HEK293 (cell line): ENCODE measurements around the gene ADAMTS17.
A peak's percentile ranks its signal among the peaks of the same experiment; 100 is the strongest.

Source experiments
- CTCF ChIA-PET: fragments of 350-600 bp; formaldehyde crosslinking; extraction: SDS; loops from one replicate; lab custom pipeline; 2021; ENCODE audit warnings: antibody characterized with exemption; lab: Yijun Ruan, JAX
- POLR2A ChIA-PET: fragments of 300-600 bp; formaldehyde crosslinking; extraction: SDS; loops from one replicate; lab custom pipeline; 2020; ENCODE audit warnings: antibody characterized with exemption, inconsistent platforms; lab: Yijun Ruan, JAX
- H3K27ac ChIP-seq: fragments of 200-500 bp; sonication (Bioruptor generic); 2 replicates; pipeline ENCODE4 v1.5.1; 2014; ENCODE audit warnings: low read depth, low read length, control low read depth, inconsistent platforms; ENCODE audit errors: extremely low read depth
- H3K36me3 ChIP-seq, 2 experiments: fragments of 200-500 bp in 1 of 2; sonication (Bioruptor generic) in 1 of 2; 1 replicate in 1 of 2; 2 replicates in 1 of 2; pipeline ENCODE4 v1.5.1; 2014 to 2017; ENCODE audit warnings: inconsistent platforms in 2 of 2, low read length in 2 of 2; ENCODE audit not compliant: control insufficient read depth in 2 of 2, insufficient read depth in 1 of 2
- H3K4me1 ChIP-seq: fragments of 200-500 bp; sonication (Bioruptor generic); 2 replicates; pipeline ENCODE4 v1.5.1; 2014; ENCODE audit warnings: mild to moderate bottlenecking, low read length, inconsistent platforms; ENCODE audit not compliant: control insufficient read depth, insufficient read depth
- H3K4me3 ChIP-seq: 2 replicates; pipeline ENCODE4 v1.5.1; 2011; ENCODE audit warnings: low read depth, mild to moderate bottlenecking, control low read depth, low read length, moderate library complexity
- H3K9me3 ChIP-seq: fragments of 200-500 bp; sonication (Bioruptor generic); 2 replicates; pipeline ENCODE4 v1.5.1; 2014; ENCODE audit warnings: low read depth, low read length, inconsistent platforms; ENCODE audit not compliant: control insufficient read depth, insufficient read depth
- BCL11B ChIP-seq: fragments of 450-650 bp; formaldehyde crosslinking; IDR thresholded peaks from 2 replicates; pipeline ENCODE4 v1.5.1; 2016; ENCODE audit warnings: low read depth, missing biosample characterization, missing genetic modification characterization
- KLF1 ChIP-seq: fragments of 450-650 bp; formaldehyde crosslinking; IDR thresholded peaks from 2 replicates; pipeline ENCODE4 v1.5.1; 2016; ENCODE audit warnings: missing biosample characterization, missing genetic modification characterization
- OSR2 ChIP-seq: fragments of 450-650 bp; formaldehyde crosslinking; IDR thresholded peaks from 2 replicates; pipeline ENCODE4 v1.5.1; 2016; ENCODE audit warnings: missing biosample characterization, missing genetic modification characterization
- WT1 ChIP-seq: fragments of 450-650 bp; formaldehyde crosslinking; IDR thresholded peaks from 2 replicates; pipeline ENCODE4 v1.5.1; 2016; ENCODE audit warnings: missing biosample characterization, missing genetic modification characterization
- ZBTB20 ChIP-seq: fragments of 450-650 bp; formaldehyde crosslinking; IDR thresholded peaks from 2 replicates; pipeline ENCODE4 v1.5.1; 2016; ENCODE audit warnings: missing biosample characterization, missing genetic modification characterization
- ZIC2 ChIP-seq: fragments of 450-650 bp; formaldehyde crosslinking; IDR thresholded peaks from 2 replicates; pipeline ENCODE4 v1.5.1; 2016; ENCODE audit warnings: missing biosample characterization, missing genetic modification characterization
- ZNF366 ChIP-seq: fragments of 450-650 bp; formaldehyde crosslinking; conservative IDR thresholded peaks from 2 replicates; pipeline ENCODE4 v1.5.1; 2016; ENCODE audit warnings: missing biosample characterization, missing genetic modification characterization
- ZNF394 ChIP-seq: fragments of 450-650 bp; formaldehyde crosslinking; IDR thresholded peaks from 2 replicates; pipeline ENCODE4 v1.5.1; 2016; ENCODE audit warnings: missing biosample characterization, missing genetic modification characterization, mild to moderate bottlenecking, moderate library complexity, borderline replicate concordance
- ZNF423 ChIP-seq: fragments of 450-650 bp; formaldehyde crosslinking; IDR thresholded peaks from 2 replicates; pipeline ENCODE4 v1.5.1; 2016; ENCODE audit warnings: missing biosample characterization, missing genetic modification characterization
- ZNF561 ChIP-seq: fragments of 450-650 bp; IDR thresholded peaks from 2 replicates; pipeline ENCODE4 v1.5.1; 2018; ENCODE audit warnings: missing biosample characterization, missing genetic modification characterization, borderline replicate concordance
- ZNF624 ChIP-seq: fragments of 450-650 bp; formaldehyde crosslinking; IDR thresholded peaks from 2 replicates; pipeline ENCODE4 v1.5.1; 2017; ENCODE audit warnings: missing biosample characterization, missing genetic modification characterization
- ZNF768 ChIP-seq: fragments of 450-650 bp; formaldehyde crosslinking; IDR thresholded peaks from 2 replicates; pipeline ENCODE4 v1.5.1; 2018; ENCODE audit warnings: missing biosample characterization, mild to moderate bottlenecking, missing genetic modification characterization
- ZSCAN30 ChIP-seq: fragments of 450-650 bp; IDR thresholded peaks from 2 replicates; pipeline ENCODE4 v1.5.1; 2018; ENCODE audit warnings: missing biosample characterization, mild to moderate bottlenecking, missing genetic modification characterization, moderate library complexity
- ZXDB ChIP-seq: fragments of 450-650 bp; formaldehyde crosslinking; IDR thresholded peaks from 2 replicates; pipeline ENCODE4 v1.5.1; 2016; ENCODE audit warnings: missing biosample characterization, missing genetic modification characterization
- TF ChIP-seq, protein P1 (sequence below): fragments of 450-650 bp; formaldehyde crosslinking; IDR thresholded peaks from 2 replicates; pipeline ENCODE4 v1.5.1; 2016; ENCODE audit warnings: missing biosample characterization, missing genetic modification characterization
- TF ChIP-seq, protein P2 (sequence below): fragments of 450-650 bp; formaldehyde crosslinking; IDR thresholded peaks from 2 replicates; pipeline ENCODE4 v1.5.1; 2016; ENCODE audit warnings: missing biosample characterization, missing genetic modification characterization, borderline replicate concordance
- TF ChIP-seq, protein P3 (sequence below): fragments of 450-650 bp; IDR thresholded peaks from 2 replicates; pipeline ENCODE4 v1.5.1; 2018; ENCODE audit warnings: missing biosample characterization, missing genetic modification characterization
- TF ChIP-seq, protein P4 (sequence below): fragments of 450-650 bp; formaldehyde crosslinking; IDR thresholded peaks from 2 replicates; pipeline ENCODE4 v1.5.1; 2016; ENCODE audit warnings: missing biosample characterization, missing genetic modification characterization
- TF ChIP-seq, protein P5 (sequence below): fragments of 450-650 bp; formaldehyde crosslinking; IDR thresholded peaks from 2 replicates; pipeline ENCODE4 v1.5.1; 2017; ENCODE audit warnings: missing biosample characterization, missing genetic modification characterization

The ADAMTS17 gene

DNA sequence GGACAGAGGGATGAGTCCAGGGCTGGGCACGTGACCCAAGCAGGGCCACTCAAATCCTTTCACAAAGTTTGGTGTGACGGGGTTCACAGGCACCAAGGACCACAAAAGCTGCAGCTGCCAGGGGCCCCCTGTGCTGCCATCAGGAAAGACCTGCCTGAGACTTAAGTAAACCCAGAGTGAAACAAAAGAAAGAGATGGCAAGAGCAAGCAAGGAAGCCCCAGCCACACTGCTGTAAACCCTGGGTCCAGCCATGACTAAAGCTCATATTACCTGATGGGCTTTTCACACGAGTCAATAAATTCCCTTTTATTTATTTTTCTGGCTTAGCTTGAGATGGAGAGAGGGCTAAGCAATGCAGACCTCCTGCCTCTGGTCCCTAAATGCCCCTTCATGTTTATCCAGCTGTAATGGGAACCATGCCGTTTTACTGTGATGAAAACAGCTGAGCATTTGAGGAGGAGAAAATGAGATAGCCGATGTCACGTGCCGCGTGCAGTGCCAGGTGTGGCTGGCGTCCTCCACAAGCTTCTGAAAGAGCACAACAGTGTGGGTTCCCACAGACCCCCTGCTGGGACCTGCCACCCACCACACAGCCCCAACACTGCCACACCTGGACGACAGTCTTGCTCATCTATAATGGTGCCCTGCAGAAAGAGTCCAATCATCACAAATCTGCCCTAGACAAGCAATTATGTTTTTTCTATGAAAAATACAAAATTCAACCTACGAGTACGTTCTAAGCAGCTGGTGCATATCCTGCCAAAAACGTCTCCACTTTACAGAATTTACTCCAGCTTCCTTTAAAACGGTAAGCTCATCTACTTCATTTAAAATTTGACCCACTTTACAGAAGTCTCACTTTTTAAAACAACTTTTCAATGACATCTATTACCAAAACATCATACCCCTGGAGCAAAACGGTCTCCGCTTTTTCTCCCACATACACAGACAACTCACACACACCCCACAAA is 34.2 kb downstream of the ADAMTS17 start (continued):
- TF ChIP-seq ZNF768 (tag by site-specific recombination) (no peak), ZNF624 (tag by site-specific recombination) (no peak), ZSCAN30 (peak; percentile 58; the same call in 1 of the 2 replicates)
- TF ChIP-seq, all 188 proteins: peak for 10

DNA sequence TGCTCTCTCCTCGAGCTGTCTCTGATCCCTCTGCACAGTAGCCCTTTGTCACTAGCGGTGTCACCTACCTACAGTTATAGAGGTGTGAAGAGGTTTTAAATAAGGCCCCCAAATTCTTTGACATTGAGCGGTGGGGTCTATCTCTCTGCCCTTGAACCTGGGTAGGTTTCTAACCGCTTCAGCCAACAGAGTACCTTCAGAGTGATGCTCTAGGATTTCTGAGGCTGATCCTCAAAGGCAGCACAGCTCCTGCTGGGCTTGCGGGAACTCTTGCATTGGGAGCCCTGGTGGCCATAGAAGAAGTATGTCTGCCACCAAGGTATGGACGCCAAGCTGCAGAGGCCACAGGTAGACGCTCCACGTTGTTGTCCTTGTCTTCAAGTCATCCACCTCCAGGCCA is 35.7 kb downstream of the ADAMTS17 start:
- CTCF ChIA-PET = interaction anchor here (0.6 kb wide), 2 partner anchors 36 to 473 kb away, joined by 3 read pairs; no protein-coding TSS in a partner anchor
- POLR2A ChIA-PET = no interaction called here
- H3K27ac ChIP-seq = no peak overlapping the region
- H3K4me1 ChIP-seq = peaks cover 3% of the 10 kb centered on the region; the same call in 1 of the 2 replicates
- no peaks in the 10 kb centered on the region; a peak in 1 of 3 replicates for H3K36me3 ChIP-seq
- H3K9me3 ChIP-seq = no peaks in the 10 kb centered on the region; the same call in 1 of the 2 replicates
- TF ChIP-seq KLF1 (tag by site-specific recombination) = no peak
- no peak overlapping the region for H3K4me3 ChIP-seq

DNA sequence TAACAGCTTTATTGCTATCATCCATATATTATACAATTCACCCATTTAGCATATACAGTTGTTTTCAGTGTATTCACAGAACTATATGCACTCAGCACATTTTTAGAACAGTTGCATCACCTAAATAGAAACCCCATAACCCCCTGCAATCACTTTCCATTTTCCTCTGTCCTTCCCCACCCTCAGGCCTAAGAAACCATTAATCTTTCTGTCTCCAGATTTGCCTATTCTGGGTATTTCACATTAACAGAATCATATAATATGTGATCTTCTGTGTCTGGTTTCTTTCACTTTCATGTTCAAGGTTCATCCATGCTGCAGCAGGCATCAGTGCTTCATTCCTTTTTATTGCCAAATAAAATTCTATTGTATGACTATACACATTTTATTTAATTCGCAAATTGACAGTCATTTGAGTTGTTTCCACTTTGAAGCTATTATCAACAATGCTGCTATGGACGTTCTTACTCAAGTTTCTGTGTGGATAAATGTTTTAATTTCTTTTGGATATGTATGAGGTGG is 39.8 kb downstream of the ADAMTS17 start:
- TF ChIP-seq ZIC2 (no peak), WT1 (tag by site-specific recombination) (no peak), ZNF394 (no peak), BCL11B (no peak), ZNF561 (tag by site-specific recombination) (no peak), ZNF366 (no peak), OSR2 (tag by site-specific recombination) (no peak), ZXDB (tag by site-specific recombination) (no peak), ZBTB20 (tag by site-specific recombination) (no peak), ZNF423 (no peak)
- TF ChIP-seq, protein P1, sequence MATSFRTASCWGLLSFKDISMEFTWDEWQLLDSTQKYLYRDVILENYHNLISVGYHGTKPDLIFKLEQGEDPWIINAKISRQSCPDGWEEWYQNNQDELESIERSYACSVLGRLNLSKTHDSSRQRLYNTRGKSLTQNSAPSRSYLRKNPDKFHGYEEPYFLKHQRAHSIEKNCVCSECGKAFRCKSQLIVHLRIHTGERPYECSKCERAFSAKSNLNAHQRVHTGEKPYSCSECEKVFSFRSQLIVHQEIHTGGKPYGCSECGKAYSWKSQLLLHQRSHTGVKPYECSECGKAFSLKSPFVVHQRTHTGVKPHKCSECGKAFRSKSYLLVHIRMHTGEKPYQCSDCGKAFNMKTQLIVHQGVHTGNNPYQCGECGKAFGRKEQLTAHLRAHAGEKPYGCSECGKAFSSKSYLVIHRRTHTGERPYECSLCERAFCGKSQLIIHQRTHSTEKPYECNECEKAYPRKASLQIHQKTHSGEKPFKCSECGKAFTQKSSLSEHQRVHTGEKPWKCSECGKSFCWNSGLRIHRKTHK (tag by site-specific recombination) = no peak
- TF ChIP-seq, protein P2, sequence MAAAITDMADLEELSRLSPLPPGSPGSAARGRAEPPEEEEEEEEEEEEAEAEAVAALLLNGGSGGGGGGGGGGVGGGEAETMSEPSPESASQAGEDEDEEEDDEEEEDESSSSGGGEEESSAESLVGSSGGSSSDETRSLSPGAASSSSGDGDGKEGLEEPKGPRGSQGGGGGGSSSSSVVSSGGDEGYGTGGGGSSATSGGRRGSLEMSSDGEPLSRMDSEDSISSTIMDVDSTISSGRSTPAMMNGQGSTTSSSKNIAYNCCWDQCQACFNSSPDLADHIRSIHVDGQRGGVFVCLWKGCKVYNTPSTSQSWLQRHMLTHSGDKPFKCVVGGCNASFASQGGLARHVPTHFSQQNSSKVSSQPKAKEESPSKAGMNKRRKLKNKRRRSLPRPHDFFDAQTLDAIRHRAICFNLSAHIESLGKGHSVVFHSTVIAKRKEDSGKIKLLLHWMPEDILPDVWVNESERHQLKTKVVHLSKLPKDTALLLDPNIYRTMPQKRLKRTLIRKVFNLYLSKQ (tag by site-specific recombination) = no peak
- TF ChIP-seq, protein P3, sequence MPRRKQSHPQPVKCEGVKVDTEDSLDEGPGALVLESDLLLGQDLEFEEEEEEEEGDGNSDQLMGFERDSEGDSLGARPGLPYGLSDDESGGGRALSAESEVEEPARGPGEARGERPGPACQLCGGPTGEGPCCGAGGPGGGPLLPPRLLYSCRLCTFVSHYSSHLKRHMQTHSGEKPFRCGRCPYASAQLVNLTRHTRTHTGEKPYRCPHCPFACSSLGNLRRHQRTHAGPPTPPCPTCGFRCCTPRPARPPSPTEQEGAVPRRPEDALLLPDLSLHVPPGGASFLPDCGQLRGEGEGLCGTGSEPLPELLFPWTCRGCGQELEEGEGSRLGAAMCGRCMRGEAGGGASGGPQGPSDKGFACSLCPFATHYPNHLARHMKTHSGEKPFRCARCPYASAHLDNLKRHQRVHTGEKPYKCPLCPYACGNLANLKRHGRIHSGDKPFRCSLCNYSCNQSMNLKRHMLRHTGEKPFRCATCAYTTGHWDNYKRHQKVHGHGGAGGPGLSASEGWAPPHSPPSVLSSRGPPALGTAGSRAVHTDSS (tag by site-specific recombination) = no peak
- TF ChIP-seq, protein P4, sequence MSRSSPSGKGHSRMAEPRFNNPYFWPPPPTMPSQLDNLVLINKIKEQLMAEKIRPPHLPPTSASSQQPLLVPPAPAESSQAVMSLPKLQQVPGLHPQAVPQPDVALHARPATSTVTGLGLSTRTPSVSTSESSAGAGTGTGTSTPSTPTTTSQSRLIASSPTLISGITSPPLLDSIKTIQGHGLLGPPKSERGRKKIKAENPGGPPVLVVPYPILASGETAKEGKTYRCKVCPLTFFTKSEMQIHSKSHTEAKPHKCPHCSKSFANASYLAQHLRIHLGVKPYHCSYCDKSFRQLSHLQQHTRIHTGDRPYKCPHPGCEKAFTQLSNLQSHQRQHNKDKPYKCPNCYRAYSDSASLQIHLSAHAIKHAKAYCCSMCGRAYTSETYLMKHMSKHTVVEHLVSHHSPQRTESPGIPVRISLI (tag by site-specific recombination) = no peak
- TF ChIP-seq, protein P5, sequence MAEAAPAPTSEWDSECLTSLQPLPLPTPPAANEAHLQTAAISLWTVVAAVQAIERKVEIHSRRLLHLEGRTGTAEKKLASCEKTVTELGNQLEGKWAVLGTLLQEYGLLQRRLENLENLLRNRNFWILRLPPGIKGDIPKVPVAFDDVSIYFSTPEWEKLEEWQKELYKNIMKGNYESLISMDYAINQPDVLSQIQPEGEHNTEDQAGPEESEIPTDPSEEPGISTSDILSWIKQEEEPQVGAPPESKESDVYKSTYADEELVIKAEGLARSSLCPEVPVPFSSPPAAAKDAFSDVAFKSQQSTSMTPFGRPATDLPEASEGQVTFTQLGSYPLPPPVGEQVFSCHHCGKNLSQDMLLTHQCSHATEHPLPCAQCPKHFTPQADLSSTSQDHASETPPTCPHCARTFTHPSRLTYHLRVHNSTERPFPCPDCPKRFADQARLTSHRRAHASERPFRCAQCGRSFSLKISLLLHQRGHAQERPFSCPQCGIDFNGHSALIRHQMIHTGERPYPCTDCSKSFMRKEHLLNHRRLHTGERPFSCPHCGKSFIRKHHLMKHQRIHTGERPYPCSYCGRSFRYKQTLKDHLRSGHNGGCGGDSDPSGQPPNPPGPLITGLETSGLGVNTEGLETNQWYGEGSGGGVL (tag by site-specific recombination) = no peak
- CTCF ChIA-PET = interaction anchor here (0.7 kb wide), 1 partner anchor 1502 kb away, joined by 4 read pairs; no protein-coding TSS in a partner anchor
- no peaks in the 10 kb centered on the region for H3K4me1 ChIP-seq
- H3K36me3 ChIP-seq = no peaks in the 10 kb centered on the region; a peak in 1 of 3 replicates
- POLR2A ChIA-PET = no interaction called here
- no peak overlapping the region for H3K27ac ChIP-seq
- H3K9me3 ChIP-seq = no peaks in the 10 kb centered on the region; the same call in 1 of the 2 replicates
- H3K4me3 ChIP-seq = no peak overlapping the region
